Measurements from ENCODE around the gene LSM14A.
"Not testable (repeated sequence)": the region's sequence is repeated elsewhere in the genome, so short reads cannot be mapped to it uniquely, and the experiment has no call there.

- not testable (repeated sequence) for TF ChIP-seq POLR2AphosphoS5, POLR2A (IDR thresholded peaks at IDR 0.05; ENCODE audit: low read depth, low read length)
Observed at GRCh38 chr19:34158966-34159365, 13.3 kb upstream of the LSM14A start.

Measured in GM12891 (cell line).